B cell (primary cell): ENCODE measurements around the gene ABCA1.

ENCODE experiments used
- CTCF ChIP-seq: fragments of 200-600 bp; IDR thresholded peaks from one replicate; pipeline ENCODE4 v1.8.0; 2022; ENCODE audit warnings: antibody characterized with exemption, mild to moderate bottlenecking
- EZH2 ChIP-seq: IDR thresholded peaks from 2 replicates; pipeline ENCODE4 v1.6.1; 2012; ENCODE audit warnings: borderline replicate concordance, low read depth, mild to moderate bottlenecking, moderate library complexity, low read length; ENCODE audit not compliant: insufficient read depth, poor library complexity, severe bottlenecking

GRCh38 chr9:104835161-104835560 is 92.8 kb downstream of the ABCA1 start:
- no peak for TF ChIP-seq CTCF
- TF ChIP-seq EZH2: no peak
